Dermis blood vessel endothelial cell (primary cell): ENCODE measurements around the gene RNF149. TPM values are rescaled to one million over a fixed set of nuclear protein-coding genes. Genes with fewer than 3 reads are reported as not detected.
"Not testable (repeated sequence)": the region's sequence is repeated elsewhere in the genome, so short reads cannot be mapped to it uniquely, and the experiment has no call there.

Experiments used
- DNase-seq: peaks from one replicate; pipeline ENCODE4 v3.0.0; 2010
- total RNA-seq: library from RNA; depleted of rRNA; stranded (reverse); fragments of >200 nt; gene quantifications from 2 replicates; pipeline ENCODE4 v1.2.3, GENCODE V29; 2014

The RNF149 gene
- 41.5 and 56.5 TPM in 2 replicates for total RNA-seq

GRCh38 chr2:101308432-101309210 lies at the start of gene RNF149:
TSS of gene RNF149 (minus strand) at chr2:101308701. CDS start at chr2:101308588, 113 bp downstream.
- DNase-seq: peak; percentile 95

DNA sequence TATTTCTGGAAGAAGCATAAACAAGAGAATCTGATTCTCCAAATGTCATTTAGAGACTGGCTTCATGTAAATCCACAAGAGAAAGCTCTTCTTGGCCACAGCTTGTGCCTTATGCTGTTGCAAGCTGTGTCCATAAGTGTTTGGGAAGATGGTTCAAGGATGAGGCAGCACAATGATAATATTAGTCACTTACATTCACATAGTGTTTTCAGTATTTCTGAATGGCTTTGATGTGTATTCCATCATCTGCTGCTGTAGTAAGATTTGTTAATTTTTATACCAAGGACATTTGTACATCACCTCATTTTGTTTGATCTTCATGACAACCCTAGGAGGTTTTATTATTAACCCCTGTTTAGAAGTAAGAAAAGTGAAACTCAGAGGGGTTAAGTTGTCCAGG lies 48.9 kb upstream of the RNF149 start:
- DNase-seq: no peak

DNA sequence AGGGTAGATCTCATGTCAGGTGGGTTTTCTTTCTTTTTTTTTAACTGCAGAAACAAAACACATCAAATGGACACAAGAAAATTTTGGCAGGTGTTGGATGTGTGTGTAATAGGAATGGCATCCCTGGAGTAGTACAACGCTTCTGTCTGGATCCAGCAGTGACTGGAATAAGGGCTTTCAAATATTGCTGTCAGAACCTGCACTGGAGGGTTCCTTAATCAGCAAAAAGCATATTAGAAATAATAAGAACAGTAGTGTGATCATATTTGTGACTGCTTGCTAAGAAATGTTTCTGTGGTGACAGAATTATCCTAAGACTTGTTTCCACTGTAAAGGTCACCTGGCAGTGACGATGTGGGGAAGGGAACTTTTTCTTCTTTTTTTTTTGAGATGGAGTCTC lies 48.0 kb upstream of the RNF149 start:
- no peak for DNase-seq

- DNase-seq: no peak
These were observed 47.6 kb upstream of the RNF149 start for GRCh38 chr2:101356055-101356454.

DNA sequence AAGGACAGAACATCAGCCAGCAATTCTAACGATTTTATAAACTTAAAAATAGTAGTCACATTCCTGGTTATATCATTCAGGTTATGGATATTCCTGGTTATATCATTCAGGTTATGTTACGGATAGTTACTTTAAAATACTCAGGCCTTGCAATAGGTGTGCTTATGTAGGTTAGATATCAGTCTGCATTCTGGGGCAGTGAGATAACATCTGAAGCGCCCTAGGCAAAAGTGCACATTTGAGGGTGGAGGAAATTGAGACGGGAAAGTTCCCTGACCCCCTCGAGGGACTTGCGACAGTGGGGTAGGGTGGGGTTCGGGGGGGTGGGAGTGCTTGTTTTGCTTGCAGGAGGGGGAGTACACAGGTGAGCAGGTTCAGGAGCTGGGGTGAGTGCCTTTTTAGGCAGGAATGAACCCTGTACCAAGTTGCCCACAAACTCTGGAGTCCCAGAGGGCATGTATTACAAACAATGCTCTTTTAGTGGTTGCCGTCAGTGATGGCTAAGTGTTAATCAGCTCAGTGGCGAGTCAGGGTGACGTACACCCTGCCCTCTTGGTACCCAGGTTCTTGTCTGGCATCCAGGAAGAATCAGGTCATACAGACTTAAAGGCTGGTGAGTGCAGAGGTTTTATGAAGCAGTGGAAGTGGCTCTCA lies 47.0 kb upstream of the RNF149 start:
- DNase-seq: no peak

DNA sequence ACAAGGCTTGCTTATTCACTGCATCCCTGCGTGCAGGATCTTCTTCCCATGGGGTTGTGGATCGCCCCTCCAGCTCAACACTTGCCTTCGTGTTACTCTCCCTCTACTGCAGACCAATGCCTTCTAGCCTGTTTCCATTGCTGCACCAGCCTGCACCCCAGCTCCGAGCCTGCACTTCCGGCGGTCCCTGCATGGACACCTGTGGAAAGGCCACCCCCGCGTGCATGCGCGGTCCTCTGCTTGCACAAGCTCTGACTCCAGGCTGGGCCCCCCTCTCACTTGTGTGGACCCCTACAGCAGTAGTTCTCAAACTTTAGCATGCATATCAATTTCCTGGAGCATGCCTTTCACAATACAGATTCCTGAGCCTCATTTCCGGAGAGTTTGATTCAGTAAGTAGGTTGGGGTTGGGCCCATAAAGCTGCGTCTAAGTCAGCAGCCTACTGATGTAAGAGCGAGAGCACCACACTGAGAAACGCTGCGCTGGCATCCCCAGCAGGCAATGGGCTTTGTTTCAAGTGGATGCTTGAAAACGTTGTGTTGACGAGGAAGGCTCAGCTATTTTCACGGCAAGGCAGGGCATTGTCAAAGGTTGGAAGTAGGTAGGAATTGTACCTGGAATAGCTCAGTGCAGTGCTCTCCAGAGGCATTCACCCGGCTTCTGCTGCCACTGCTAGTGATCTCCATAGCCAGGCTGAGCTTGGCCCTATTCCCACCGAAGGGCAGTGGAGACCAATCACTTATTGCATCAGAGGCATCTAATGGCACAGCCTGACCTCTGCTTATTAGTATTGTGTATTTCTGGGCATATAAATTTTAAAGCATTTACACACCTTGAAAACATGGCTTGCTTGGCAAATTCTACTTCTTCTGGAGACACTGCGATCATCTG lies 46.2 kb upstream of the RNF149 start:
- no peak for DNase-seq

DNA sequence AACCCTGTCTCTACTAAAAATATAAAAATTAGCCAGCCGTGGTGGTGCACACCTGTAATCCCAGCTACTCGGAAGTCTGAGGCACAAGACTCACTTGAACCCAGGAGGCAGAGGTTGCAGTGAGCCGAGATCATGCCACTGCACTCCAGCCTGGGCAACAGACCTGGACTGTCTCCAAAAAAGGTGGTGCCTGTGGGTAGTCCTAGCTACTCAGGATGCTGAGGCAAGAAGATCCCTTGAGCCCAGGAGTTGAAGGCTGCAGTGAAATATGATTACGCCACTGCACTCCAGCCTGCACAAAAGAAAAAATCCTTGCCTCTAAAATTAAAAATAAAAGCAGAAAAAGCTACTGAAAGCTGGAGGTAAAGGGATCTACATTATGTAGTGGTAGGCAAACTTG lies 44.1 kb upstream of the RNF149 start:
- not testable (repeated sequence) for DNase-seq

- no peak for DNase-seq
These were observed 42.7 kb upstream of the RNF149 start for GRCh38 chr2:101351207-101351606.

GRCh38 chr2:101349893-101350662 lies 41.6 kb upstream of the RNF149 start:
- peak; percentile 68 for DNase-seq

DNA sequence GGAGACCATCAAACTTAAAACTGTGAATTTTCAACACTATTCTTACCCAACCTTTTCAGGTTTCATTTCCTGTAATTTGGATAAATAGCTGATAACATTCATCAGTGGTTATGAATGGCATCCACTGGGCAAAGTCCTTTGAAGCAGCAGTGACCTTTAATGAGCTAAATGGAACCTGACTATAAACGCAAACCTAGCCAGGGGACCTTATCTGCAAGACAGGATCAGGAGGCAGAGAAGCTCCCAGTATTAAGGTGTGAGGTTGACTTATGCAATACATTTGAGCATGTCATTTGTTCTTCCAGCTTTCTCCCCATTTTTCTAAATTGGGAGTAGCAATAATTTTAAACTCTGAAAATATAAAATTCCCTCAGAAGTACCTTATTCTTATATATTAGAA lies 40.4 kb upstream of the RNF149 start:
- DNase-seq: no peak

GRCh38 chr2:101346909-101347308 lies 38.4 kb upstream of the RNF149 start:
- DNase-seq: no peak

DNA sequence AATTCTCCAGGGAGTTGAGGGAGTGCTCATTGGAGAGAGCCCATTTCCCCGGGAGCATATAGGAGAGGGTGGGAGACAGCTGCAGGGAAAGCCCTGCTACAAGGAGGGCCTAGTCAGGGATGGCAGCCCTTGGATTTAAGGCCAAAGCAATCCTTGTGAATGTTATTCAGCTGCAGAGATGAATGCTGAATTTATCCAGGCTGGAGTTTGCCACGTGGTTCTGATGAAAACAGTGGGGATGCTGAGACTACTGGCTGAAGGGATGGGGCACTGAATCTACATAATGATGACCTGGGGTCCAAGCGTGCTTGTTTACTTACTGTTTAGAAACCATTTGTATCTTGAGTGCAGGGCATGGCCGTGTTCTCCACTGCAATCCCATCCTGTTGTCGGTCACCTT lies 35.6 kb upstream of the RNF149 start:
- no peak for DNase-seq

DNA sequence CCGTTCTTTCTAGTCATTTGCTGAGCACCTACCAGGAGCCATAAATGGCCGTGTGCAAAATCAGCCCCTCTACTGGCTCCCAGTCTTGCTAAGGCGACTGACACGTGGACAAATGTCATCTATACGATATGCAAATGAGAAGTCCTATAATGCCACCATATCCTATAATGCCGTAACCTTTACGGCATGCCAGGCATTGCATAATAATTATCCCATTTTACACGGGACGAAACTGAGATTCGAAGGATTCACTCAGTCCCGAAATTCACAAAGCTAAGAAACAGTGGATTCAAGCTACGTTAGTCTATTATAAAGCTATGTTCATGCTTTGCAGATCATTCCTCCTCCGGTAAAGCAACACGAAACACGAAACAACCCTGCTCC lies 34.1 kb upstream of the RNF149 start:
- no peak for DNase-seq

GRCh38 chr2:101341901-101342624 lies 33.6 kb upstream of the RNF149 start:
- peak; percentile 88 for DNase-seq

DNA sequence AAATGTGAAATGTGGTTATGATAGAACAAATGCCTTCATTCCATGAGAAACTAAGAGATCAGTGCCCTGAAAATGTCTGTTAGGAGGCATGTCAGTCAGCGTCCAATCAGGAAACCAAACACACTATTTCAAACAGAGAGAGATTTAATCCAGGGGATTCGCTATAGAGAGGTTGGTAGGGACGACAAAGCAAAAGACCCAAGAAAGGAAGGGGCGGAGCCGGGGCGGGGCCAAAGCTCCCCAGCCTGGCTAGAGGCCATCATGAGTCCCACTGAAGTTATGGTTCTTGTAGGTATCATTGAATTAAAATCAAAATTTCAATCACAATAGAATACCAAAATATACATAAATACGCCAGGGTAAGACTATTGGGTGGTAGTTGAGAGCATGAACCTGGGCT lies 32.9 kb upstream of the RNF149 start:
- peak; percentile 19 for DNase-seq

GRCh38 chr2:101340141-101340551 lies 31.6 kb upstream of the RNF149 start:
- DNase-seq: no peak

DNA sequence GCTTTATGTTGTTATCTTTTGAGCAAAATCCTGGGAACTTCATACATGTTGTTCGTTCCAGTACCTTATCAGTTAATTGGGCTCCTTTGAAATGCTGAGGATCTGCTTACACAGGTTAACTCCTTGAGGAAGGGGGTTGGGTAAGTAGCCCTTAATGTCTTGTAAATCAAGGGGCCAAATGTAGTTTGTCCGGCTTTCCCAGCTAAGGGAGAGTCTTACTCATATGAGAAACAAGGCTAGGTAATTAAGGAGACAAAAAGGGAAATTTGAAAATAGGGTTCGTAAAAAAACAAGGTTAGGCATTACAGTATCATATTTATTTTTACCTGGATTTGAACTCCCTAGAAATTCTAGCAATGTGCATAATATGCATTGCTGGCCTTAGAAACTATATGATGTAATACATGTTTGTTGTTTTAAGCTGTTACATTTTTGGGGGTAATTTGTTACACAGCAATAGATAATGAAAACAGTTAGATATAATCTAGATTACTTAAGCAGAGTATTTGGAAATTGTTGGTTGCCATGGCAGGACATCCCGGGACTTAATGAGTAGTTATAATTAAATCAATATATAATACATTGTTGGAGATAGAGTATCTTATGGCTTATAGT lies 30.9 kb upstream of the RNF149 start:
- no peak for DNase-seq

GRCh38 chr2:101337877-101338276 lies 29.4 kb upstream of the RNF149 start:
- peak; percentile 41 for DNase-seq

GRCh38 chr2:101332885-101333766 lies 24.6 kb upstream of the RNF149 start:
- DNase-seq: no peak

DNA sequence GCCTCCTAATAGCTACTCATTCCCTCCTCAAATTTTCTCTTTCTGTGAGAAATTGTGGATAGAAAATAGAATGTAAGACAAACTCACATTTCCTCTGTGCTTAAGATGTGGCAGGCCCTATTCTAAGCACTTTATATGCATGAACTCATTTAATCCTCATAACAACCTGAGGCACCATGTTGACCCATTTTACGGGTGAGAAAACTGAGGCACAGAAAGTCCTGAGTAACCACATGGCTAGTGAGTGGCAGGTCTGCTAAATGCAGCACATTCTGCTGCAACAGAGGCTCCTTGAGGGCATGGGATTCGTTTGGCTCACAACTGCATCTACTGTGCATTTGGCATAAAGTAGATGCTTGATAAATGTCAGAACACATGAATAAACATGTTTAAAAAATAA lies 22.7 kb upstream of the RNF149 start:
- DNase-seq: no peak
